ENCODE measurements around the gene GSTP1. TPM values are rescaled to one million over a fixed set of nuclear protein-coding genes. Genes with fewer than 3 reads are reported as not detected.

Gene GSTP1
- total and polyA plus RNA-seq, 7 donors: 224 to 410 (median 285) TPM

DNA sequence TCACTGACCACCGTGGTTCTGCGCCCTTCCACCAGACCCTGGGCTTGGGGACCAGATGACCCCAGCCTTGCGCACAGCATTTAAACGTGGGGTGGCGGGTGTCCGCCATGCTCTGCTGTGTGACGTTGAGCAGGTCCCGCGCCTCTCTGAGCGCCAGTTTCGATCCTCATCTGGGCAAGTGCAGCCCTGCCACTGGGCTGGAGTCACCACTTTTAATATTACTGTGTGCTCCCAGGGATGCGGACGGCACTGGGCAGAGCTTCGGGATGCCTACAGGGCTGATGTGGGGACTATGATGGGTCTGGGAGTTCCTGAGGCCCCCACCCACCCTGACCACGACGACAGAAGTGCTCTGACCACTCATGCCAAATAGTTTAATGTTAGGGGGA, 47.3 kb downstream of the GSTP1 start:
- intact Hi-C loops (cut with DNase I): loop anchor here in 1 of 2 donors (10.0 kb wide), 1 partner anchor 174 kb away; no protein-coding TSS in a partner anchor
- DNase-seq (no peak), ATAC-seq (no peak)
- H3K4me3 ChIP-seq: peak overlapping the region; percentile 83
- H3K36me3 ChIP-seq (ENCODE audit: insufficient read depth in 1 of 2, low read depth in 1 of 2): no peaks in the 10 kb centered on the region
- TF ChIP-seq, protein P1, sequence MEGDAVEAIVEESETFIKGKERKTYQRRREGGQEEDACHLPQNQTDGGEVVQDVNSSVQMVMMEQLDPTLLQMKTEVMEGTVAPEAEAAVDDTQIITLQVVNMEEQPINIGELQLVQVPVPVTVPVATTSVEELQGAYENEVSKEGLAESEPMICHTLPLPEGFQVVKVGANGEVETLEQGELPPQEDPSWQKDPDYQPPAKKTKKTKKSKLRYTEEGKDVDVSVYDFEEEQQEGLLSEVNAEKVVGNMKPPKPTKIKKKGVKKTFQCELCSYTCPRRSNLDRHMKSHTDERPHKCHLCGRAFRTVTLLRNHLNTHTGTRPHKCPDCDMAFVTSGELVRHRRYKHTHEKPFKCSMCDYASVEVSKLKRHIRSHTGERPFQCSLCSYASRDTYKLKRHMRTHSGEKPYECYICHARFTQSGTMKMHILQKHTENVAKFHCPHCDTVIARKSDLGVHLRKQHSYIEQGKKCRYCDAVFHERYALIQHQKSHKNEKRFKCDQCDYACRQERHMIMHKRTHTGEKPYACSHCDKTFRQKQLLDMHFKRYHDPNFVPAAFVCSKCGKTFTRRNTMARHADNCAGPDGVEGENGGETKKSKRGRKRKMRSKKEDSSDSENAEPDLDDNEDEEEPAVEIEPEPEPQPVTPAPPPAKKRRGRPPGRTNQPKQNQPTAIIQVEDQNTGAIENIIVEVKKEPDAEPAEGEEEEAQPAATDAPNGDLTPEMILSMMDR (IDR thresholded peaks at IDR 0.05): no peak
- H3K9me3 ChIP-seq: no peaks in the 10 kb centered on the region
- WGBS, 3 donors: 52 to 55% (median 52%) methylated on average over 16 of the region's 16 CpGs
- peaks cover 15% of the 10 kb centered on the region for H3K4me1 ChIP-seq
- no peaks in the 10 kb centered on the region for H3K27me3 ChIP-seq (ENCODE audit: insufficient read depth in 3 of 3, low read length in 2 of 3)
- peak overlapping the region; percentile 88 for H3K27ac ChIP-seq

DNA sequence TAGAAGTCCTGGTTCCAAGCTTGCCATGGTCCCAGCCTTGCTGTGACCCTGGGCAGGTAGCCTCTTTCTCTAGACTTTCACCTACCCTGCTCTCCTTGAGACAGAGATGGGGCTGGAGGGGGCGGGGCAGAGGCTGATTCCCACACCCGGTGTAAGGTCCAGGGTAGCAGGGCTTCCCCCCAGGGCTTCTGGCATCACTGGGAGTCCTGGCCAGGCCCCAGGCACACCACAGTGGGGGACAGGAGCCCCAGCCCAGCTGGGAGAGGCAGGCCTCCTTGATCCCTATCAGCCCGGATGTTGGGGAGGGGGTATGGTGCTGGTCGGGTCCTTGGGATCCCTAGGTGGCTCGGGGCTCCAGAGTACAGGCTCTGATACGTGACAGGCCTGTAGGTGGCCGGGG, 47.8 kb downstream of the GSTP1 start:
- Histone ChIP-seq H3K4me1 (peaks cover 15% of the 10 kb centered on the region), H3K27ac (no peak overlapping the region), H3K27me3 (ENCODE audit: insufficient read depth in 3 of 3, low read length in 2 of 3) (no peaks in the 10 kb centered on the region), H3K4me3 (no peak overlapping the region), H3K9me3 (no peaks in the 10 kb centered on the region), H3K36me3 (ENCODE audit: insufficient read depth in 1 of 2, low read depth in 1 of 2) (no peaks in the 10 kb centered on the region)
- TF ChIP-seq, protein P1 (IDR thresholded peaks at IDR 0.05): no peak
- ATAC-seq (no peak), DNase-seq (no peak)
- 70 to 78% (median 77%) methylated on average over 7 of the region's 7 CpGs for WGBS, 3 donors
- intact Hi-C loops (cut with DNase I): loop anchor here in 1 of 2 donors (10.0 kb wide), 1 partner anchor 173 kb away; no protein-coding TSS in a partner anchor

DNA sequence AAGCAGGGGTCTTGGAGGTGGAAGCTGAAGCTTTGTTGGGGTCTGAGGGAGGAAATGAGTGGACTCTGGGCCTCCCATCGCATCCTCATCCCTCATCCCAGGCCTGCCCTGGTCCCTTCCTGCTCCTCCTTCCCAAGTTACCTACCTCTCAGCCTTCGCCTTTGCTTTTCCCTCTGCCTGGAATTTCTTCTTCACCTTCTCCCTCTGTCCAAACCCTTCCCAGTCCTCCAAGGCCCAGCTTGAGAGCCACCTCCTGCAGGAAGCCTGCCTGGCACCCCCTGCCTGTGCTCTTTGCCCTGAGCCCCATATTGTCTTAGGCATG, 48.2 kb downstream of the GSTP1 start:
- Histone ChIP-seq H3K9me3 (no peaks in the 10 kb centered on the region), H3K36me3 (ENCODE audit: insufficient read depth in 1 of 2, low read depth in 1 of 2) (no peaks in the 10 kb centered on the region), H3K4me3 (no peak overlapping the region), H3K4me1 (peaks cover 15% of the 10 kb centered on the region), H3K27me3 (ENCODE audit: insufficient read depth in 3 of 3, low read length in 2 of 3) (no peaks in the 10 kb centered on the region), H3K27ac (no peak overlapping the region)
- no peak for ATAC-seq
- intact Hi-C loops (cut with DNase I): loop anchor here in 1 of 2 donors (10.0 kb wide), 1 partner anchor 173 kb away; no protein-coding TSS in a partner anchor
- no peak for DNase-seq
- TF ChIP-seq, protein P1 (IDR thresholded peaks at IDR 0.05): no peak
- 85 to 96% (median 94%) methylated on average over 2 of the region's 2 CpGs for WGBS, 3 donors

DNA sequence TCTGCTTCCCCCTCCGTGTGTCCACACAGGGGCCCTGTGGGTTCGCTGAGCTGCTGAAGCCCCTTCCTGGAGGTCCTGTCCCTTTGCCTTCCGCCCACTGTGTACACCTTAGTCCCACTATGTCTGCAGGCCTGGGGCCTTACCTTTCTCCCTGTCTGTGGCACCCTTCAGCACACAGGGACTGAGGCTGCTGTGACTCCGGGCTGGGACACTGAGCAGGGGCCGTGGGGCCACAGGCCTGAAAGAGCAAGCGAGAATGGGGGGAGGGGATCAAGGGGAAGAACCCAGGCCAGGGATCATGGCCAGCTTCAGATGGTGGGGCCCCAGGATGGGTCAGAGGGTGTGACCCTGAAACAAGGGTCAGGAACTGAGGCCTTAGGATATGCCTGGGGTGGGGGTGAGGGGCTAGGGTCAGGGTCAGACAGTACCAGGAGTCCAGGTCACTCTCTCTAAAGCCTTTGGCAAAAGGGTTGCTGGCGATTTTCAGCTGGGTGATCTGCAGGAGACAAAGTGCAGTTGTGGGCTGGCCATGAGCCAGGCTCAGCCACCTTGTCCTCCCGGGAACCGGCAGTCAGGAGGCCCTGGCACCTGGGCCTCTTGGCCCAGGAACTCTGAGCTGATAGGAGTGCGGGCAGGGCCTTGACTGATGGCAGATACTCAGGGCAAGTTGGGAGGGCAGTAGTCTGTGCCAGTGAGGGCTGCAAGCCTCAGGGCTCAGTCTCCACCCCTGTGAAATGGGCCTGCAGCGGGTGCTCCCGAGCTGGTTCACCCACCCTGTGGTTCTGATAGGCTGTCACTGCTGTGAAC, 48.8 kb downstream of the GSTP1 start:
- 78 to 88% (median 82%) methylated on average over 12 of the region's 12 CpGs for WGBS, 3 donors
- intact Hi-C loops (cut with DNase I): loop anchor here in 1 of 2 donors (10.0 kb wide), 1 partner anchor 172 kb away; no protein-coding TSS in a partner anchor

More for the DNA sequence above, 48.8 kb downstream of the GSTP1 start:
- H3K4me1 ChIP-seq: peaks cover 15% of the 10 kb centered on the region
- DNase-seq (no peak), ATAC-seq (no peak)
- TF ChIP-seq, protein P1 (IDR thresholded peaks at IDR 0.05): no peak
- no peaks in the 10 kb centered on the region for H3K36me3 ChIP-seq (ENCODE audit: insufficient read depth in 1 of 2, low read depth in 1 of 2)
- H3K27ac ChIP-seq: no peak overlapping the region
- H3K9me3 ChIP-seq: no peaks in the 10 kb centered on the region
- no peak overlapping the region for H3K4me3 ChIP-seq
- H3K27me3 ChIP-seq (ENCODE audit: insufficient read depth in 3 of 3, low read length in 2 of 3): no peaks in the 10 kb centered on the region

Data from psoas muscle (tissue), 8 donors.